Islet of Langerhans (tissue), 1 donor: ENCODE results near the gene ABCD4.
A peak's percentile ranks its signal among the peaks of the same experiment; 100 is the strongest.
"Not testable (repeated sequence)": the region's sequence is repeated elsewhere in the genome, so short reads cannot be mapped to it uniquely, and the experiment has no call there.

Source experiments
- FAIRE-seq: peaks from one replicate; lab custom pipeline; 2011; peaks lifted over from hg19 to GRCh38; lab: Jason Lieb, UNC

ABCD4 gene

GRCh38 chr14:74302634-74303569 lies at the start of gene ABCD4:
Gene ABCD4 (minus strand): TSS chr14:74302934. CDS start chr14:74302912, 22 bp downstream.
- FAIRE-seq = no peak

GRCh38 chr14:74350928-74351323 lies 48.2 kb upstream of the ABCD4 start:
- FAIRE-seq = peak; percentile 73

GRCh38 chr14:74350211-74350927 lies 47.6 kb upstream of the ABCD4 start:
- FAIRE-seq = no peak

GRCh38 chr14:74349757-74350156 lies 47.0 kb upstream of the ABCD4 start:
- FAIRE-seq = no peak

GRCh38 chr14:74348735-74349463 lies 46.2 kb upstream of the ABCD4 start:
- no peak for FAIRE-seq

GRCh38 chr14:74348241-74348734 lies 45.6 kb upstream of the ABCD4 start, which contains the start of gene VRTN:
Gene VRTN (plus strand): TSS chr14:74348471. CDS start chr14:74356784, 8,313 bp downstream.
- FAIRE-seq = no peak

GRCh38 chr14:74347795-74348100 lies 45.0 kb upstream of the ABCD4 start:
- FAIRE-seq = no peak

GRCh38 chr14:74347097-74347794 lies 44.5 kb upstream of the ABCD4 start:
- no peak for FAIRE-seq

GRCh38 chr14:74346341-74346740 lies 43.6 kb upstream of the ABCD4 start:
- no peak for FAIRE-seq

GRCh38 chr14:74333909-74334308 lies 31.2 kb upstream of the ABCD4 start:
- FAIRE-seq = no peak

GRCh38 chr14:74329950-74330552 lies 27.3 kb upstream of the ABCD4 start:
- not testable (repeated sequence) for FAIRE-seq

- FAIRE-seq = no peak
These were observed 23.8 kb upstream of the ABCD4 start for GRCh38 chr14:74326369-74327152.

GRCh38 chr14:74325446-74325845 lies 22.7 kb upstream of the ABCD4 start:
- FAIRE-seq = no peak

- peak; percentile 41 for FAIRE-seq
These were observed 22.2 kb upstream of the ABCD4 start for GRCh38 chr14:74324931-74325361.

GRCh38 chr14:74314576-74314975 lies 11.8 kb upstream of the ABCD4 start:
- no peak for FAIRE-seq

- no peak for FAIRE-seq
These were observed 10.9 kb upstream of the ABCD4 start for GRCh38 chr14:74313601-74314000.

GRCh38 chr14:74312161-74312560 lies 9.4 kb upstream of the ABCD4 start:
- no peak for FAIRE-seq

GRCh38 chr14:74309125-74310022 lies 6.6 kb upstream of the ABCD4 start:
- no peak for FAIRE-seq

GRCh38 chr14:74308695-74309094 lies 6.0 kb upstream of the ABCD4 start:
- no peak for FAIRE-seq
